GM19463 (cell line): Measurements from ENCODE around the gene DNAJB12.
"Not testable (repeated sequence)": the region's sequence is repeated elsewhere in the genome, so short reads cannot be mapped to it uniquely, and the experiment has no call there.

Experiments
- ATAC-seq: cut with Tn5 transposase; IDR thresholded peaks from one replicate; pipeline ENCODE4 v1.9.1; 2021; ENCODE audit warnings: mild to moderate bottlenecking, moderate library complexity; ENCODE audit not compliant: unreplicated experiment

Gene DNAJB12

DNA sequence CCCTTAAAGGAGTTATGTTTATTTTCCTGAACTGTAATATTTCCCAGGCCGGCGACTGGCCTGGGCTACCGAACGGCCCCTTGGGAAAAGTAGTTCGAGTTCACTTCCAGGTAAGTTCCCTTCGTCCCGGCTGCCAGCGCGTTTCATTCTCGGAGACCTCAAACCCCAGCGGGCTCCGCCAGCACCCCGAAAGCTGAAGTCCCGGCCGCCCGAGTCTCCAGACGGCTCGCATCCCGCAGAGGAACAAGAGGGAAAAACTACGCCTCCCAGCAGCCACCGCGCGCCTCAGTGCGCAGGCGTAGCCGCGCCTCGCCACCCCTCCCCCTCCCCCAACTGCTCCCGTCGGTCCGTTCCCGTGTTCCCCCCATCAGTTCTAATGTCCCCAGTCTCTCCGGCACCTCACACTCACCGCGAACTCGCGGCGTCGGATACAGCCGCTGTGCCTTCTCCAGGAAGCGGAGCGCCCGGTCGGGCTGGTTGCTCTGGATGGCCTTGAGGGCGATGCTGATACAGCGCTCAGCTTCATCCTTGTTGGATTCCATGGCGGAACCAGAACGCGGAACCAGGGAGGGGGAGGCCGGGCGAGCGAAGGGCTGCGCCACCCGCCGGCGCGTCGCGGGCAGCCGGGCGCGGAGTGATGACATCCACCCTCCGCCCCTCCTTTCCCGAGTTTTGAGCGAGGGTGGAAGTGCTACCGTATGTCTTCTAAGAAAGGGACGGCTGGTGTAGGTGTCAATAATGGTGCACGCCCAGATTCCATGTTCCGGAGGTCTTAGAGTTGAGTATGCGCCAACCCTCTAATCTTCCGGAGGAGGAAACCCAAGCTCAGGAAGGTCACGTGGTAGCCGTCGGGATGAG is at the start of gene DNAJB12:
TSS of gene DNAJB12 (minus strand) at position 564 of the 858 bp plus-strand sequence. CDS start at position 542, 22 bp downstream.
- ATAC-seq: peak; percentile 79

DNA sequence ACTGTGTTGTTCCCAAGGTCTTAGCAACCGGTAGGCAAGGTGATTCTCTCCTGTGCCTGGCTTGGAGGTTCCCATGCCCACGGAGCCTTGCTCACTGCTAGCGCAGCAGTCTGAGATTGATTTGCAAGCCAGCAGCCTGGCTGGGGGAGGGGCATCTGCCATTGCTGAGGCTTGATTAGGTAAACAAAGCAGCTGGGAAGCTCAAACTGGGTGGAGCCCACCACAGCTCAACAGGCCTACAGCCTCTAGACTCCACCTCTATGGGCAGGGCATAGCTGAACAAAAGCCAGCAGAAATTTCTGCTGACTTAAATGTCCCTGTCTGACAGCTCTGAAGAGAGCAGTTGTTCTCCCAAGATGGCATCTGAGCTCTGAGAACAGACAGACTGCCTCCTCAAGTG is 40.9 kb upstream of the DNAJB12 start:
- not testable (repeated sequence) for ATAC-seq

DNA sequence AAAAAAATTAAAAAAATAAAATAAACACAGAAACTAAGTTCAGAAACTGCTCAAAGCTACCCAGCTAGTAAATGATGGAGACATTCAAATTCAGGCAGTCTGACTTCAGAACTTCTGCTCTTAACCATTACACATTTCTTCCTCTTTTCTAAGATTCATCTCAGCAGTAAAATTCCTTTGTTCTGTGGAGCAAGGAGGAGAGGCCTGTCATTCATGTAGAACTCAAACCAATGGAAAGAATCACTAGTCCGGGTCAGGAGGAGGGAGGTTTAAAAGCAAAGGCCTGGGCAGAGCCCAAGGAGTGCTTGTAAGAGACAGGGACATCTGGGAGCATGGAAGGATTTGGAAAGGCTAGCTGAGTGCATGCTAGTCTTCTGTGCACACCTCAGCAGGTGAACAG is 37.9 kb upstream of the DNAJB12 start:
- ATAC-seq: no peak

DNA sequence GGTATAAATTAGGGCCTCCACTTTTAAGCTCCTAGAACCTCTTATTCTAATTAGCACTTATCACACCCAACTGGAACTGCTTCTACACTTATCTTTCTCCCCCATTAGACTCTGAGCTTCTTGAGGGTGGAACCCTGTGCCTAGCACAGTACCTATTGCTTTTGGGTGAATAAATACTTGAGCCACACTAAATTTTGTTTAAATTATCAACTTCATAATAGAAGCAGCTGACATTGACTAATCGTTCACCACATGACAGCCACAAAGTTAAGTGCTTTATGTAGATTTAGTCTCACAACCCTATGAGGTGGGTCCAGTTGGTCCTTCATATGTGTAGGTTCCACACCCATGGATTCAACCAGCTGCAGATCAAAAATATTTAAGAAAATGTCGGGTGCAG is 36.0 kb upstream of the DNAJB12 start:
- no peak for ATAC-seq

DNA sequence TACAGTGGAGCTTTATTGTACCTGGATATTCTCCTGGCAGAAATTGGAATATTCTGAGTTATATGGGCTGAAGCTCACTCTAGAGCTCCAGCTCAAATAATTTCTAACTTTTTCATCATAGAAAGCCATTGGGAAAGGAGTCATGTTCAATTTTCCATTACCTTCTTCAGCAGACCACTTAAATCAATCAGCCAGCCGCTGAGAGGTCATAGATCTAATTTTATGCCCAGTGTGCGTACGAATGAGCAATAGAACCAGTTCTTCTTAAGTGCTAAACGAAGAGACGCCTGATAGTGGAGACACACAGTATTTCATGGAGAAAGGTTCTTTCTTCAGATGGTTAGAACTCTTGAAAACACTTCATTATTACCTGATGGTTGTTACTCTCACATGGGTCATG is 35.0 kb upstream of the DNAJB12 start:
- ATAC-seq: no peak

DNA sequence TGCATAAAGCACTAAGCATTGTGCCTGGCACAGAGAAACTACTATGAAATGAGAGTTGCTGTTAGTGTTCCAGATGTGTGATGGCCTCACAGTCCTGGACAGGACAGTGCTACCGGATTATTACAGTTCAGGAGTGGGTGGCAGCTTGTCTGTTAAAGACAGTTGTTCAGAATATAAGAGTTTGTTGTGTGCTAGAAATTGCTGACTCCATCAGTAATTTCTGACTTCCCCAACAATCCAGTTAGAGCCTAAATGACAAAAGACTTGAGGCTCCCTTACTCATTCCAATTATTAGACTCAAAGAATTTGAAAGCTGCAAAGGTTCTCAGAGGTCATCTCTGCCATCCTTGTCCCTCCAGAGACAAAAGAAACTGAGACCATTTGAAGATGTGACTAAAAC is 34.3 kb upstream of the DNAJB12 start:
- no peak for ATAC-seq

DNA sequence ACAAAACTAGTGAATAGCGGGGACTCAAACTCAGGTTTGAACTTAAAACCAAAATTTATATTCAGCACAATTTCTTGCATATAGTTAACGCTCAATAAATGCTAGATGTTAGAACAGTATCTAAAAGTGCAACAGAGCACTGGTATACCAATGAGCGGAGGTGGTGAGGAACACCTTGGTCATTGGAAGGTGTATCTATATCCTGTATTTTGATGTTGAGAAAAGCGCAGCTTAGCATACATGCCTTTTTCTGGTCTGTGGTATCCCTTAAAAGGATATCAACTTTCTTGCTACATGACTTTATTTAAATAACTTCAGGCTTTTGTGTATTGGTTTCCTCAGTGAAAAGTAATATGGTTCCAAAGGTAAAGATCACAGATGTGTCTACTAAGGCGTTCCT is 33.3 kb upstream of the DNAJB12 start:
- no peak for ATAC-seq

DNA sequence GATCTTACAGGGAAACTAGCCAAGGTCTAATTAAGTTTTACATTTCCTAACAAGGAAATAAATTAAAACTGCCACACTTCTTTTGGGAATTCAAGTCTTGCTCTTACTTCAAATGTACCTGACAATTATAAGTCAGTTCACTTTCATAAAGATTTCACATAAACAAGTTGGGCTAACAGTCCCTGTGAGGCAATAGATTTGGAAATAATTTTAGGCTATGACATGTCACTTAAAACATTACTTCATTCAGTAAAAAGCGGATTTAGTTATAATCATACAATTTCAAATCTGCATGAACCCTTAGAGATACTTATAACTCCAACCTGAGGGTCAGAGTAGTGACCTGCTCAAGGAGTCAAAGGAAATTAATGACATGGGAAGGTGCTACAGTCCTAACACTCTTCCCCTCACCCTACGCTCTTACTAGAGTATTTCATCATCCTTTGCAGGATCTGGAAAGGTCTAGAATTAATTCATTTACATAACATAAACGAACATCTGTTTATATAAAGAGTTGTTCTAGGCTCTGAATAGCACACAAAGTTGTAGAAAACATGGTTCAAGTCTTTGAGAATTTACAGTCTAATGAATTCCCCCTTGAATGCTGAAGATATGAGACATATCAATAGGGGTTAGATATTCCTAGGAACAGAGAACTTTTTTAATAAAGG is 32.3 kb upstream of the DNAJB12 start:
- ATAC-seq: no peak

DNA sequence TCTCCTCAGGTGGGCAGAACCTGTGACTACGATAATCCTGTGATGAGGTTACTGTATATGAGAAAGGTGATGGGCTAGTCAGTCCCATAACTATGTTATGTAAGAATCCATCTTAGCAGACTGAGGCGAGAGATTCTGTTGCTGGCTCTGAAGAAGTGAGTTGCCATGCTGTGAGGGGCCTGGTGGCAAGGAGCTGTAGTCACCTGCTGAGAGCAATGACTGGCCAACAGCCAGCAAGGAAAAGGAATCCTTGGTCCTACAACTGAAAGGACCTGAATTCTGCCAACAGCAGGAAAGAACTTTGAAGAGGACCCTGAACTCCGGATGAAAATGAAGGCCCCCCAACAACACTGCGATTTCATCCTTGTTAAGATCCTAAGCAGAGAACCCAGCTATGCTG is 31.0 kb upstream of the DNAJB12 start:
- no peak for ATAC-seq

DNA sequence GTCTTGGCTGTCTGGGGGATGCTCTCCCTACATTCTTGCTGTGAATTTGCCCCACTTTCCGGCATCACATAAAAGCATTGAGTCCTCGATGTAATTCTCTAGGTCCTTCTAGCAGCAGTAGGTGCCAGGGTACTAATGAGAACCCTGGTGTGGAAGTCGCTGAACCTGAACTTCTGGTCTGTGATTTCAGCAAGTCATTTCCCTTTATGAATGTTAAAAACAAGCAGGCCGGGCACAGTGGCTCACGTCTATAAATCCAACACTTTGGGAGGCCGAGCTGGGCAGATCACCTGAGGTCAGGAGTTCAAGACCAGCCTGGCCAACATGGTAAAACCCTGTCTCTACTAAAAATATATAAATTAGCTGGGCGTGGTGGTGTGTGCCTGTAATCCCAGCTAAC is 30.3 kb upstream of the DNAJB12 start:
- not testable (repeated sequence) for ATAC-seq

DNA sequence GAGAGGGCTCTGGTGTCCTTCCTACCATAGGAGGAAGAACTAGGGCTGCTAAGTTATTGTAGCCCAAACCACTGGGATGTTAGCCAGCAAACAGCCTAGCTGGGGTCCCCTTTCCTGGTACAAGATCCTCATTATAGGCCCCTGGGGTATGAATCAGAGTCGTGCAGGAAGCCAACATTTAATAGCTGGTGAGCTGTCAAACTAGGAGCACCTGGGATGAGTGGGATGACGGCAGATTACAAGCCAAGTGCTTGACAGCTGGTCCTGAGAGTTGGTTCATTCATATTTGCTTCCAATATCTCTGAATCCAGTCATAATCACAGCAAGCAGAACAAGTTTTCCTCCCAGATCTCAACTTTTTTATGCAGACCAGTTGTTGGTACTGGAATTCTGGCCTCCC is 25.1 kb upstream of the DNAJB12 start:
- no peak for ATAC-seq

DNA sequence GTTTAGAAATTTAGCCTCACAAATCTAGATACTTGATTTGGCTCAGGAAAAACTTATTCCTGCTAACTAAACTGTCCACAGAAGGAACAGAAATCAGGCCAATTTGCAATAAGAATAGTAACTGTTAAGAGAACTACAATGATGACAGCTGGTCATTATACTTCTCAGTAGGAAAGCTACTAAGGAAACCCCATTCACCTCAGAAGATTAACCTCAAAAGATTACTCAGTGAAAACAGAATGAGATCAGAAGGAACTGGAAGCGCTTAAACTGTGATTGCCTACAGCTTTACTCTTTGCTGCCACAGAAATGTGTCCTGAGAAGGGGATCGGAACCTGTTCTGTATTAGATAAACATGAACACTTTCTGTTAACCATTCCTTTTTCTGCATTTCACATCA is 24.3 kb upstream of the DNAJB12 start:
- no peak for ATAC-seq

DNA sequence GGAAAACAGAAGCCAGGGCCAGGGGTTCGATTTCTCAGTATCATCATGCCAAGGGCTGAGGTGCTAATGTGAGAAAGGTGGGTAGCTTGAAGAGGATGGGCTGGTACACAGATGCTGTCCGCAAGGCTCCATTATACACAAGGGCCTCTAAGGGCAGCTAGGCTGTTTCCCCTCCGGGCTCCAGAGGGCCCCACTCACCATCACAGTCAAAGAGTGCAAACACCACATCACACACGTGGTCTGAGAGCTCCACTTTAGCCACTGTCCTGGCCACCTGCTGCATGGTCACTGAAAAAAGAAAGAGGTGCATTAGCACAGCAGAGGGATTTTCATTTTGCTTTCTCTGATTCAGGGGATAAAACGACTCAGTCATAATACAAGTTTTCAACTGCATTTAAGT is 20.9 kb upstream of the DNAJB12 start:
- no peak for ATAC-seq

DNA sequence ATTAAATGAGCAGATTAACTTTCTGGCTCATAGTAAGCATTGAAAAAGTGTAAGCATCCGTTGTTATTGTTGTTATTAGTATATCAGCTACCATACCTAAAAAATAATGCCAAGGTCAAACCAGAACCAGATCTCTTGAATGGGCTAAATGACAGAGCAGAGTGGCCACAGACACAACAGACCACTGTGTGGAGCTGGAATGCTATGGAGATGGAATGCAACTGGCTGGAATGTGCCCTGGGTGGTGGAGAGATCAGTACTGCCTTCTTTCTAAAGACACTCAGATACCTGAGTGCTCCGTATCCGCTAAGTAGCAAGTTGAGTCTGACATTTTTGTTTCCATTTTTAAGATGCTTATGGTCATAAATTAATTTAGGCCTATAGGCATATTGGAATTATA is 20.5 kb upstream of the DNAJB12 start:
- ATAC-seq: no peak

DNA sequence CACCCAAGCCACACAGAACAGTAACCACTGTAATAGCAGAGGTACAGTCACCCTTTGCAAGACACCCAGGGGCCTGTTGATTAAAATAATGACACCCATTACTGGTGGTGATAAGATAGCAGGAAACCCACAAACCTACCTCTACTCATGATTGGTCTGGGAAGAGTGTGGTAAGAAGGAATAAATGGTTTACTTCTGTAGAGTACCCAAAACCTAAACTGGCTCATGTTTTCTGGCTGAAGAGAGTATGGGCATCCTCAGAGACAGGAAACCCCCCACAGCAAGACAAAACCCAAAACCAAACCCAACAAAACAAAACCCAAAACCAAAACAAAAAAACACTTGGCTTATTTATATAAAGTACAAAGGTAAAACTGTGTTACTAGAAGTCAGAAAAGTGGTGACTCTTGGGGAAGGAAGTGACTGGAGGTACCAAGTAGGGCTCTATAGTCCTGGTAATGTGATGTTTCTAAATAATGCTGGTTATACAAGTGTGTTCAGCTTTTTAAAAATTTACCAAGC is 15.5 kb upstream of the DNAJB12 start:
- no peak for ATAC-seq

DNA sequence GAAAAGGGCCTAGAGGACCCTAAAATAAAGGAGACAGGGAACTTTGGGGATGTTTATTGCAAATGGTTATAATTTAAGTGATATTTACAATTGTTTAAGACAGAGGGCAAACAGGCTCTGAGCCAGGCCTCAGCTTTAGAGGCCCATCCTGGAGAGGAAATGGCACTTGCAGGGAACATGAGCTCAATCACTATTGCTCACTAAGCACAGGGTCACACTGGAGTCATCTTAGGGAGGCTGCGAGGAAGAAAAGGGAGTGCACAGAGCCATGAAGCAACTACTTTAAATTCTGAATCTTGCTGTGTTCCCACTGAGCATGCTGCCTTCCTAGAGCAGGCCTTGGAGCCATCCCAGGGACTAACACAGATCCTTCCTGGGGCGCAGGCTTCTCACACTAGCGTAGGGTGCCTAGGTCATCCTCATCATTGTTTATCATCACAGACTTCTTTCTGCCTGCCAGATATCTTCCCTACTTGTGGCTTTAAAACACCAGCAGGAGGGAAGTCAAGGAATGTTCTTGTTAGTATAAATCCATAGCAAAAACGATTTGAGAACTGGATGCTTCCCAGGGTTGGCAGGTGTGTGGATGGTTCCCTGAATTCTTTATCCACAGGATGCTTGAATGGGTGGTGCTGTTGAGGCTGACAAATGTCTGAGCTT is 12.7 kb upstream of the DNAJB12 start:
- no peak for ATAC-seq

DNA sequence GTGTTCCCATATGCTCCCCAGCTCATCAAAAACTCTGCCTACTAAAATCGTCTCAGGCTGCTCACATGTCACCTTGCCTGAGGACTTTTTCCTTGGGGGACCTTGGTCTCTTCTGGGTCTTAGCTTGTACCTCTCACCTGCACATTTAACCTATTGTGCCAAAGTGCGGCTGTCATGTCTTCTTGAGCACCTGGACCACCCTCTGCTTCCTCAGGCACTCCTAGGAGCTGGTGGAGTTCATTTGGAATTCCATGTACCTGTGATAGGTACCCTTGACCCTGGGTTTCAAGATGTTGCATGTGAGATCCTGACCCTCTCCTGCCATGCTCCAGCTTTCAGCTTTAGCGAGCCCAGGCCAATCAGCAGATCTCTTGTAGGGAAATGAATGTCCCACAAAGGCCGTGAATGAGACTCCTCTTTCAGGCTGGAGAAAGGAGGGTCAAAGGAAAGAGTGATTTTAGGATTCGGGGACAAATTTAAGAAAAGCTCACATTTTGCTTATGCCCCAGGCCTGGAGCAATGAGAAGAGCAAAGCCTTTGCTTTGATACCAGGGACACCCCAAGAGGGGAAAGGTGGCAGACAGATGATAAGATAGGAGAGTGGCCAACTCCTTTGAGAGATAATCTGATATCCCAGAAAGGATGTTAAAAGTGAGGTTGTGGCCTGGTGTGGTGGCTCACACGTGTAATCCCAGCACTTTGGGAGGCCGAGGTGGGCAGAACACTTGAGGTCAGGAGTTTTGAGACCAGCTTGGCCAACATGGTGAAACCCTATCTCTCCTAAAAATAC is 10.6 kb upstream of the DNAJB12 start:
- ATAC-seq: no peak

DNA sequence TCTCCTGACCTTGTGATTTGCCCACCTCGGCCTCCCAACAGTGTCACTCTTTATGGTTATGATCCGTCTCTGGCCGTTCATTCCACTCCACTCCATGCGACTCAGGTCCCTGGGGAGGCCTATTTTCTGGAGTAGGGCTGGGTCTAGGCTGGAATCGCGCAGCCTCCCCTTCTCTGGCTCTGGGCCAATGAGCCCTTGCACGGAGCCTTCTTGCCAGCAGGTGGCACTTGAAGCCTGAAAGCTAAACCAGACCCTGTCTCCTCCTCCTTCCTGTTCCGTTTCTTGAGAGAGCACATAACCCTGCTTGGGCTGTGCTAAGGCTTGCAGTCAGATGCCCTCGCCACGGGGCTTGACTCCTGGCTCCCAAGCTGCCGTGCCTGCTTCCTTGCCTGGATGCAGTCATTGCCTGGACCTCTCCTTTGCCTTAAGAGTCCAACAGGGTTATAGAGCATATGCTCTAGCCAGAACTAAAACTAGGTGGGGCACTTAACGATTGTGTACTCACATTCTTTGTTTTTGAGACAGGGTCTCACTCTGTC is 9.6 kb upstream of the DNAJB12 start:
- ATAC-seq: peak; percentile 93

DNA sequence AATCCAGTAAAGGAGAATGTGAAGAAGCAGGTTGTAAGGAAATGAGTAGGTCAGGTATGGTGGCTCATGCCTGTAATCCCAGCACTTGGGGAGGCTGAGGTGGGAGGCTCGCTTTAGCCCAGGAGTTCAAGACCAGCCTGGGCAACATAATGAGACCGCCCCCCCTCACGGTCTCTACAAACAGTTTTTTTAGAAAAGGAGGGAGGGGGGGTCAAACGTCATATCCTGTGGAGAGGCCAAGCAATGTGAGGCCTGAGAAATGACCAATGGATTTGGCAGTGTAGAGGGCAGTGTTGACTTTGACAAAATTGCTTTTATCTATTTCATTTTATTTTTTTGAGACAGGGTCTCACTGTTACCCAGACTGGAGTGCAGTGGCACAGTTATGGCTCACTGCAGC is 2.3 kb upstream of the DNAJB12 start:
- ATAC-seq: no peak

DNA sequence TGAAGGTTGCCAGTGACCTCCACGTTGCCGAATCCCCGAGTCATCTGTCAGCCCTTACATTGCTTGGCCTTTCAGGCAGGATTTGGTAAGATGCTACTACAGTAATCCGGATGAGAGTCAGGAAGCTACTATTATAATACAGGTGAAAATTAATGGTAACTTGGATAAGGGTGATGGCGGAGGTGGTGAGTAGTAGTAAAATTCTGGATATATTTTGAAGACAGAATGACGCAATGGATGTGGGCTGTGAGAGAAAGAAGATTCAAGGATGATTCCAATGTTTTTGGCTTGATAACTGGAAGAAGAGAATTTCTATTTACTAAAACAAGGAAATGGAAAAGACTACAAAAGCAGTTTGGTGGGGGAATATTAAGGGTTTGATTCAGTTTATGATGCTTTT is 1.4 kb upstream of the DNAJB12 start:
- ATAC-seq: no peak

DNA sequence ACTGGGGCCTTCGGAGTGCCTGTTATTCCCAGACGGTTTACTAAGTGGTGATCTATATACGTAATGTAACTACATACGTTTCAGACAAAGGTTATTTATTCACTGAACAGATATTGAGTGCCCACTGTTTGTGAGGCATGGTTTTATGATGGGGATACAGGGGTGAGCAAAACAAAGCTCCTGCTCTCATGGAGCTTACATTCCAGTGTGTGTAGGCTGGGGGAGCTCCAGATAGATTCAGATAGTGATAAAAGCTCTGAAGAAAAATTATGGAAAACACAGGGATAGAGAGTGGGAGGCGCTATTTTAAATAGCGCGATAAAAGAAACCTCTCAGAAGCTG is 466 bp upstream of the DNAJB12 start:
- ATAC-seq: peak; percentile 11
